Thymus (tissue), 11 donors: ENCODE measurements around the gene KDM2B. TPM values are rescaled to one million over a fixed set of nuclear protein-coding genes. Genes with fewer than 3 reads are reported as not detected.

Experiments used
- DNase-seq, 9 donors: peaks; one replicate each; pipeline ENCODE4 v3.0.0-alpha.2; 2013; ENCODE audit warnings: low spot score in 9 of 9, low read depth in 6 of 9, missing footprints in 1 of 9
- H3K27ac ChIP-seq, 2 donors: one replicate each; pipeline ENCODE4 v1.5.1; 2013; ENCODE audit warnings: control low read depth in 1 of 2, low read depth in 1 of 2, low read length in 1 of 2, mild to moderate bottlenecking in 1 of 2, moderate library complexity in 1 of 2
- H3K27me3 ChIP-seq, 2 donors: one replicate each; pipeline ENCODE4 v1.5.1; 2013; ENCODE audit warnings: low read length in 1 of 2; ENCODE audit not compliant: control insufficient read depth in 2 of 2, insufficient read depth in 1 of 2
- H3K36me3 ChIP-seq, 2 donors: one replicate each; pipeline ENCODE4 v1.5.1; 2013; ENCODE audit warnings: low read length in 1 of 2, mild to moderate bottlenecking in 1 of 2, moderate library complexity in 1 of 2; ENCODE audit not compliant: control insufficient read depth in 2 of 2, insufficient read depth in 2 of 2
- H3K4me1 ChIP-seq, 2 donors: one replicate each; pipeline ENCODE4 v1.5.1; 2013; ENCODE audit warnings: low read length in 2 of 2; ENCODE audit not compliant: control insufficient read depth in 2 of 2, insufficient read depth in 2 of 2
- H3K4me3 ChIP-seq, 2 donors: one replicate each; pipeline ENCODE4 v1.5.1; 2013; ENCODE audit warnings: low read length in 2 of 2, control low read depth in 1 of 2, mild to moderate bottlenecking in 1 of 2
- H3K9me3 ChIP-seq, 2 donors: one replicate each; pipeline ENCODE4 v1.5.1; 2013; ENCODE audit warnings: low read length in 1 of 2, mild to moderate bottlenecking in 1 of 2; ENCODE audit not compliant: control insufficient read depth in 2 of 2, insufficient read depth in 1 of 2
- WGBS: extraction: QIAGEN DNeasy Blood & Tissue Kit; methylation state at CpG from one replicate; pipeline ENCODE4 v1.1.7; 2013; 5-methylcytosine and 5-hydroxymethylcytosine counted together
- polyA plus RNA-seq: library from polyadenylated mRNA; stranded (reverse); fragments of 200-250 nt; gene quantifications from one replicate; pipeline ENCODE4 v1.2.3, GENCODE V29; 2013
- total RNA-seq: library from RNA; stranded (reverse); fragments of 120-200 nt; gene quantifications from one replicate; pipeline ENCODE4 v1.2.4, GENCODE V29; 2013
- donor health status: healthy.

Gene KDM2B
- total and polyA plus RNA-seq, 2 donors = 25.9 to 26.4 TPM

DNA sequence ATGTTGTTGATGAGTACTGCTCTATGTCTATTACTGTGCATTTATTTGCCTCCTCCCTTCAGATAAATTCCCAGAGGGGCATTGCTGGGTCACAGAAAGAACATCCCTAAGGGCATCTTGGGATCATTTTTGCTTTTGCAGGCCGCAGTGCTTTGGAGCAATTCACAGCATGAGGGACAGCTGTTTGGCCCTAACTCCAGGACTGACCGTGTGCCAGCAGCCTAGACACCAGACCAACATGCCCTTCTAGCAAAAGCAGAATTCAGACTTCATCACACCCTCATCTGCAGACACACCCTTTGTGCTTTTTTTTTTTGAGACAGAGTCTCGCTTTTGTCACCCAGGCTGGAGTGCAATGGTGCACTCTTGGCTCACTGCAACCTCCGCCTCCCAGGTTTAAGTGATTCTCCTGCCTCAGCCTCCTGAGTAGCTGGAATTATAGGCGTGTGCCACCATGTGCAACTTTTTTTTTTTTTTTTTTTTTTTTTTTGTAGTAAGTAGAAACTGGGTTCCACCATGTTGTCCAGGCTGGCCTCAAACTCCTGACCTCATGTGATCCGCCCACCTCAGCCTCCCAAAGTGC lies 149.9 kb downstream of the KDM2B start:
- Histone ChIP-seq H3K36me3 (peaks cover 80 to 90% of the 10 kb centered on the region in 2 donors), H3K4me1 (peaks cover 0 to 6% of the 10 kb centered on the region in 2 donors), H3K9me3 (peaks cover 1 to 3% of the 10 kb centered on the region in 2 donors), H3K27me3 (no peaks in the 10 kb centered on the region), H3K4me3 (no peak overlapping the region), H3K27ac (no peak overlapping the region)
- 99% methylated on average over 6 of the region's 6 CpGs for WGBS
- DNase-seq = no peak

DNA sequence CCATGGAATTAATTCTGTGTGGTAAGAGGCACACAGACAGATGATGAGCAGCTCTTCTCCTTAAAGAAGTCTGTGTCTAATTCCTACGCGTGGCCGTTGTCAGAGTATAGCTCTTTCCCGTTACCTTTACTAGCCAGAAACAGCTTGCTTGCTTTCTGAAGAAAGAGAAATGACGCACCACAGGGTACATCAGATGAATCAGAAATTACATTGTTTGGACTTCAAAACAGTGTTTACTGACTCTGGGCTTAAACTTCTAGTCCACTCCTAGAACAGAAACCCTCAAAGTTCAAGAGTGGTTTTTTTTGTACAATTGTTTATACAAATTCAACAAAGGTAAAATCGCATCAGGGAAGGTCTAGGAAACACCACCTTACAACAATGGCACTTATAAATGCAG lies 151.9 kb downstream of the KDM2B start:
- H3K4me1 ChIP-seq = peaks cover 0 to 6% of the 10 kb centered on the region in 2 donors
- no peak overlapping the region for H3K27ac ChIP-seq
- no peak overlapping the region for H3K4me3 ChIP-seq
- DNase-seq = no peak
- peaks cover 83 to 97% of the 10 kb centered on the region in 2 donors for H3K36me3 ChIP-seq
- H3K27me3 ChIP-seq = no peaks in the 10 kb centered on the region
- H3K9me3 ChIP-seq = peaks cover 0 to 3% of the 10 kb centered on the region in 2 donors
- over 99% methylated on average over 6 of the region's 6 CpGs for WGBS

DNA sequence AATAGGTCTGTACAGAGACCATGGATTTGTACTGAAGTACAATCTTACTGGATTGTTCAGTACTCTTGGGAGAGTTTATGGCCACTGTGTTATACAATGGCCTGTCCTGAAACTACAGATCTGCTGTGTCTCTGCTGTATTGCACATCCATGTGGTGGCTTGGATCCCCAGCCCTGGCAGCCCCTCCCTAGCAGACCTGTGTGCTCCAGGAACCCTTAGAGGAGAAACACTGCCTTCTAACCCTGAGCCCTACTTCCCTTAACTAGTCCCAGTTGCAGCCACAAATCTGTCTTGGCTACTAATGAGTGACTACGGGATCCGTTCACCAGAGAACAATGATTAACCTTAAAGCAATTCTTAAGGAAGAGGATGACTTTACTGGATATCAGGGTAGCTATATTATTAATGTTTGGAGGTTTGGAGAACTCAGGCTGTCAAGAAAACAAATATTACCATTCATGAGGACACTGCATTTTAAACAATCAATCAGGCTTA lies 153.2 kb downstream of the KDM2B start:
- Histone ChIP-seq H3K4me3 (no peak overlapping the region), H3K36me3 (peaks cover 83 to 97% of the 10 kb centered on the region in 2 donors), H3K9me3 (no peaks in the 10 kb centered on the region), H3K27me3 (no peaks in the 10 kb centered on the region), H3K4me1 (no peaks in the 10 kb centered on the region), H3K27ac (no peak overlapping the region)
- DNase-seq = no peak
- WGBS = 97% methylated on average over 2 of the region's 2 CpGs

DNA sequence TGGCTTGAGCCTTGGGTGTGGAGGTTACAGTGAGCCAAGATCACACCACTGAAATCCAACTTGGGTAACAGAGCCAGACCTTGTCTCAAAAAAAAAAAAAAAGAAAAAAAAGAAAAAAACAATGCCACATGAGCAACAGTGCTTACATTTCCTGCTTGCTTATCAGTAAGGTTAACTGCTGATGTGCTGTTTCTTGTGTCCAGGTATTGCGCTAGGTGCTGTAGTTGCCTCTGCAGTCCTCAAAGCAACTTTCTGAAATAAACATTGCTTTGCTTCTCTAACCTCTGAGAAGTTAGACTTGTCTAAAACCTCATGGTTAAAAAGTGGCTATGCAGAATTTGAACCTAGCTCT lies 156.2 kb downstream of the KDM2B start:
- no peak overlapping the region for H3K4me3 ChIP-seq
- no peak for DNase-seq
- no peaks in the 10 kb centered on the region for H3K27me3 ChIP-seq
- H3K27ac ChIP-seq = no peak overlapping the region
- H3K4me1 ChIP-seq = no peaks in the 10 kb centered on the region
- WGBS = 98% methylated on average over 1 of the region's 1 CpG
- peaks cover 83 to 96% of the 10 kb centered on the region in 2 donors for H3K36me3 ChIP-seq
- H3K9me3 ChIP-seq = no peaks in the 10 kb centered on the region

DNA sequence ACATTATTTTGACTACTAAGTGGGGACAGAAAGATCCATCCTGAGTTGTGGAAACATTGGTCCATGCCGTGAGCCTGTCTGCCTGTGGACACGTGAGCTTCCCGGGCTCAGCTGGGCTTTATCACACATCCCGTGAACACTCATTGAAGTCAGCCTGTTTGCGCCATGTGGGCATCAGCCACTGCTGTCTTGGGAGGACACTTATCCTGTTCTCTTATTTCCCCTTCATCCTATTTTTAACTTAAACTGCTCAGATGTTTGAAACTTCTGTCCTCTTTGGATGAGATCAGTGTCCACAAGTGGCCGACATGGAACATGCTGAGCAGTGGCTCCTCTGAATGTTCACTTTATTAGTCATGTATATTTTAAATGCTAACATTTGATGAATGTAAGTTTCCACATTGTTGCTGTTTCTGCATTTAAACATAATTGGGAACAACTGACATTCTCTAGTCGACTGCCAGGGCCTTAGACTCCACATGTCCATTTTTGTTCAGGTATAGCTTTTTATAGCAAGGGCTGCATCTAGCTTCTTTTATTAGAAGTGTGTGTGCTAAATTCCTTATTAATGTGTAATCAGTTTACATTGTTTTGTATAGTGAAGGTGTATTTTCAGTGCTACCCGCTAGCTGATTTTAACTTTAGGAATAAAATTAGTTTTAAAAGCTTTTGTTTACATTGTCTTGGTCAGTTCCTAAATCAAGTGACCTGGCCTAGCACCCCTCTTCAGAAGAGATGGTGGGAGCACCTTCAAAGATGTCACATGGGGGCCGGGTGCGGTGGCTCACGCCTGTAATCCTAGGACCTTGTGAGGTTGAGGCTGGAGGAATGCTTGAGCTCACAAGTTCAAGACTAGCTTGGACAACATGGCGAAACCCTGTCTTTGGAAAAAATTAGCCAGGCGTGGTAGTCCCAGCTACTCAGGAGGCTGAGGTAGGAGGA lies 156.9 kb downstream of the KDM2B start:
- H3K27ac ChIP-seq = no peak overlapping the region
- WGBS = 97% methylated on average over 13 of the region's 13 CpGs
- H3K27me3 ChIP-seq = no peaks in the 10 kb centered on the region
- DNase-seq = no peak
- peaks cover 85 to 96% of the 10 kb centered on the region in 2 donors for H3K36me3 ChIP-seq
- no peak overlapping the region for H3K4me3 ChIP-seq
- H3K4me1 ChIP-seq = no peaks in the 10 kb centered on the region
- H3K9me3 ChIP-seq = no peaks in the 10 kb centered on the region

DNA sequence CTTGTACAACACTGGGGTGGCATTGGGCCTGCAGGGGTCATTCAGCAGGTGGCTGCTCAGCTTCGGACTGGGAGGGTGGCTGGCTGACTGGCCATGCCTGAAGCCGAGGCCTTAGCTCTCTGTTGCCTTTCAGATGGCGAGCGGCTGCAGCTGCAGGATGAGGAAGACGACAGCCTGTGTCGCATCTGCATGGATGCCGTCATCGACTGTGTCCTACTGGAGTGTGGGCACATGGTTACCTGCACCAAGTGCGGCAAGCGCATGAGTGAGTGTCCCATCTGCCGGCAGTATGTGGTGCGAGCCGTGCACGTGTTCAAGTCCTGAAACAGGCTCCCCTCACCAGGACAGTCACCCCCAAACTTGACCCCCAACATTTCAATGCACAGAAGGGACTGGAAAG lies 157.6 kb downstream of the KDM2B start:
- H3K4me1 ChIP-seq = no peaks in the 10 kb centered on the region
- H3K27me3 ChIP-seq = no peaks in the 10 kb centered on the region
- H3K4me3 ChIP-seq = no peak overlapping the region
- H3K9me3 ChIP-seq = no peaks in the 10 kb centered on the region
- DNase-seq = no peak
- peaks cover 83 to 96% of the 10 kb centered on the region in 2 donors for H3K36me3 ChIP-seq
- H3K27ac ChIP-seq = no peak overlapping the region
- 98% methylated on average over 14 of the region's 14 CpGs for WGBS

DNA sequence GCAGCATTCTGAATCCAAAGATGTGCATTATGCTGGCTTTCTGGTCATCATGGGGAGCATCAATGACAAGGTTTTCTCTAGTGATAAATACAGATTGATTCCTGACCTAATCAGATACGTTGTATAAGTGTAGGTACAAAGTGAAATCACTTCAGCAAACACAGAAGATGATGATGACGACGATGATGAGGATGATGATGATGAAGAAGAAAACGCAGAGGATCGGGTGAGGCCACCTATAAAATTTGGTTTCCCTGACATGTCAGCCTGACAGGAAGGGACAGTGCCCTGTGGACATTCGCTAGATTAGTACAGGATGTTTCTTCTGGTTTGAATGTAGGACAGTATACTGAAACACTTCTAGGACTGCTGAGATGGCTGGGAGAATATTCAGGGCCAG lies 160.7 kb downstream of the KDM2B start:
- peaks cover 73 to 91% of the 10 kb centered on the region in 2 donors for H3K36me3 ChIP-seq
- WGBS = 95% methylated on average over 6 of the region's 6 CpGs
- H3K4me3 ChIP-seq = no peak overlapping the region
- no peaks in the 10 kb centered on the region for H3K4me1 ChIP-seq
- no peaks in the 10 kb centered on the region for H3K27me3 ChIP-seq
- DNase-seq = no peak
- no peak overlapping the region for H3K27ac ChIP-seq
- no peaks in the 10 kb centered on the region for H3K9me3 ChIP-seq

DNA sequence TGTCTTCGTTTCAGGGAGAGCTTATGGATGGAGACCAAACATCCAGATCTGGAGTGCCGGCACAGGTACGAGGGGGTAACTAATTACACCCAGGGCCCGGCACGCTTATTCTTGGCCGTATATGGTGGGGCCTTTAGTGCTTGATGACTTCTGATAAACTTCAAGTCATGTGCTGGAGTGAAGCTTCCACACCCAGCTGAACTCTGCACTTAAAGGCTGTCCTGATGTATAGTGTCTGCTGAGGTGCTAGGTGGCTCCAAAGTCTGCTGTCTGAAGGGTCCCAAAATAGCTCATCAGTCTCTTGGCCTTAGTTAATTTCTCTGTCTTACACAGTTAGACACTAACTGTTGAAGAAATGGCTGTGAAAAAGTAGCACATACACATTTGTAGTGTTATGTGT lies 163.0 kb downstream of the KDM2B start:
- H3K36me3 ChIP-seq = peaks cover 52 to 79% of the 10 kb centered on the region in 2 donors
- no peak overlapping the region for H3K4me3 ChIP-seq
- H3K27me3 ChIP-seq = no peaks in the 10 kb centered on the region
- DNase-seq = no peak
- WGBS = over 99% methylated on average over 6 of the region's 6 CpGs
- H3K4me1 ChIP-seq = no peaks in the 10 kb centered on the region
- no peak overlapping the region for H3K27ac ChIP-seq
- no peaks in the 10 kb centered on the region for H3K9me3 ChIP-seq

DNA sequence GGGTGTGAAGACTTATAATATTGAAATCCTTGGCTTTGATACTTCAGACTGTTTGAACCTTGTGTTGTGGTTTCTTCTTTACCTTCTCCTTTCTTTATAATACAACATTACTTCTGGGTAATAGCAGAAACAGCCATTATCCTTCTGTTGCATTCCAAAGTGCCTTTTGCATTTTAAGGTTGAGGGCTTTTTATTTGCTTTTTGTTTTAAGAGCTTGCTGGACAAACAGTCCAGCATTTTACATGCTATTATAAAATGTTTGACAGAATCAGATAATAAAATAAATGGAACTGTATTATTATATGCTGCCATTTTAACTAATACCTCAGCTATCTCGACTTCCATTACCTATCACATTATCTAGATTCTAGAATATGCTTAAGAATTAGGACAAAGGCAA lies 166.9 kb downstream of the KDM2B start:
- no peaks in the 10 kb centered on the region for H3K4me1 ChIP-seq
- H3K27me3 ChIP-seq = no peaks in the 10 kb centered on the region
- no peak overlapping the region for H3K27ac ChIP-seq
- peaks cover 19 to 42% of the 10 kb centered on the region in 2 donors for H3K36me3 ChIP-seq
- H3K9me3 ChIP-seq = no peaks in the 10 kb centered on the region
- WGBS = 97% methylated on average over 1 of the region's 1 CpG
- H3K4me3 ChIP-seq = no peak overlapping the region
- no peak for DNase-seq
